H9 (cell line): ENCODE data around the gene RASSF5. TPM values are rescaled to one million over a fixed set of nuclear protein-coding genes. Genes with fewer than 3 reads are reported as not detected.

ENCODE experiments used
- DNase-seq: peaks from one replicate; pipeline ENCODE4 v3.0.0-alpha.2; 2017
- H2AFZ ChIP-seq: one replicate; pipeline ENCODE4 v1.6.1; 2013; ENCODE audit warnings: mild to moderate bottlenecking, low read length, control low read depth, moderate library complexity
- H2AK5ac ChIP-seq: 2 replicates; pipeline ENCODE4 v1.6.1; 2013; ENCODE audit warnings: low read length, control low read depth, mixed read lengths; ENCODE audit not compliant: insufficient read length
- H2BK120ac ChIP-seq: one replicate; pipeline ENCODE4 v1.6.1; 2013; ENCODE audit warnings: low read depth, mild to moderate bottlenecking, low read length, control low read depth, inconsistent platforms; ENCODE audit not compliant: poor library complexity, severe bottlenecking
- H2BK12ac ChIP-seq: 2 replicates; pipeline ENCODE4 v1.6.1; 2013; ENCODE audit warnings: low read length, control low read depth, mixed read lengths, low read depth; ENCODE audit not compliant: insufficient read length
- H2BK15ac ChIP-seq: 2 replicates; pipeline ENCODE4 v1.6.1; 2013; ENCODE audit warnings: low read depth, low read length, control low read depth
- H2BK20ac ChIP-seq: one replicate; pipeline ENCODE4 v1.6.1; 2013; ENCODE audit warnings: low read depth, mild to moderate bottlenecking, low read length, control low read depth, inconsistent platforms; ENCODE audit not compliant: poor library complexity, severe bottlenecking
- H2BK5ac ChIP-seq: 2 replicates; pipeline ENCODE4 v1.6.1; 2013; ENCODE audit warnings: low read length, control low read depth, mixed read lengths; ENCODE audit not compliant: insufficient read length
- H3K14ac ChIP-seq: 2 replicates; pipeline ENCODE4 v1.6.1; 2013; ENCODE audit warnings: low read length, control low read depth; ENCODE audit not compliant: insufficient read depth
- H3K18ac ChIP-seq: 2 replicates; pipeline ENCODE4 v1.6.1; 2013; ENCODE audit warnings: low read depth, mild to moderate bottlenecking, mixed read lengths, low read length, control low read depth; ENCODE audit not compliant: insufficient read length
- H3K23ac ChIP-seq: 2 replicates; pipeline ENCODE4 v1.6.1; 2013; ENCODE audit warnings: low read length, control low read depth, mixed read lengths, low read depth; ENCODE audit not compliant: insufficient read length
- H3K23me2 ChIP-seq: 2 replicates; pipeline ENCODE4 v1.6.1; 2013; ENCODE audit warnings: low read depth, mild to moderate bottlenecking, mixed read lengths, low read length, control low read depth; ENCODE audit not compliant: insufficient read length, poor library complexity, severe bottlenecking
- H3K27ac ChIP-seq: 2 replicates; pipeline ENCODE4 v1.5.1; 2013; ENCODE audit warnings: low read length, control low read depth, mixed read lengths, low read depth; ENCODE audit not compliant: insufficient read length
- H3K27me3 ChIP-seq: 2 replicates; pipeline ENCODE4 v1.6.1; 2013; ENCODE audit warnings: low read length, control low read depth, inconsistent platforms; ENCODE audit not compliant: insufficient read depth
- H3K4ac ChIP-seq: 2 replicates; pipeline ENCODE4 v1.6.1; 2013; ENCODE audit warnings: low read depth, mild to moderate bottlenecking, control low read depth, inconsistent platforms, low read length, moderate library complexity
- H3K4me1 ChIP-seq: 2 replicates; pipeline ENCODE4 v1.6.1; 2013; ENCODE audit warnings: low read length, control low read depth, inconsistent platforms; ENCODE audit not compliant: insufficient read depth
- H3K4me2 ChIP-seq: 2 replicates; pipeline ENCODE4 v1.6.1; 2013; ENCODE audit warnings: low read length, control low read depth, mixed read lengths; ENCODE audit not compliant: insufficient read length, insufficient read depth
- H3K56ac ChIP-seq: 2 replicates; pipeline ENCODE4 v1.6.1; 2013; ENCODE audit warnings: low read depth, mild to moderate bottlenecking, mixed read lengths, low read length, control low read depth; ENCODE audit not compliant: insufficient read length
- H3K79me1 ChIP-seq: 2 replicates; pipeline ENCODE4 v1.6.1; 2013; ENCODE audit warnings: low read depth, mild to moderate bottlenecking, moderate library complexity, low read length, control low read depth, inconsistent platforms; ENCODE audit not compliant: insufficient read depth, poor library complexity, severe bottlenecking
- H3K79me2 ChIP-seq: 2 replicates; pipeline ENCODE4 v1.6.1; 2013; ENCODE audit warnings: low read length, control low read depth, inconsistent platforms; ENCODE audit not compliant: insufficient read depth
- H3K9ac ChIP-seq: 2 replicates; pipeline ENCODE4 v1.6.1; 2013; ENCODE audit warnings: low read length, control low read depth, mixed read lengths; ENCODE audit not compliant: insufficient read length; ENCODE audit errors: extremely low read depth
- H3K9me3 ChIP-seq: one replicate; pipeline ENCODE4 v1.6.1; 2013; ENCODE audit warnings: low read depth, low read length, inconsistent platforms; ENCODE audit not compliant: control insufficient read depth
- H3T11ph ChIP-seq: one replicate; pipeline ENCODE4 v1.6.1; 2013; ENCODE audit warnings: mild to moderate bottlenecking, low read length, control low read depth, inconsistent platforms
- H4K20me1 ChIP-seq: one replicate; pipeline ENCODE4 v1.6.1; 2013; ENCODE audit not compliant: control insufficient read depth, insufficient read length, insufficient read depth
- H4K5ac ChIP-seq: 2 replicates; pipeline ENCODE4 v1.6.1; 2013; ENCODE audit warnings: low read depth, mild to moderate bottlenecking, mixed read lengths, low read length, control low read depth; ENCODE audit not compliant: insufficient read length
- H4K8ac ChIP-seq: replicated peaks from 2 replicates; pipeline ENCODE4 v1.6.1; 2013; ENCODE audit warnings: low read length, control low read depth, mixed read lengths, low read depth; ENCODE audit not compliant: insufficient read length
- H4K91ac ChIP-seq: 2 replicates; pipeline ENCODE4 v1.6.1; 2013; ENCODE audit warnings: low read depth, mild to moderate bottlenecking, moderate library complexity, mixed read lengths, low read length, control low read depth; ENCODE audit not compliant: insufficient read length
- H3K27ac Mint-ChIP-seq, 3 experiments: 2 replicates in 2 of 3; 3 replicates in 1 of 3; pipeline ENCODE4 v1.8.0; 2020 to 2021; ENCODE audit warnings: mixed read lengths in 3 of 3, mild to moderate bottlenecking in 1 of 3, moderate library complexity in 1 of 3
- H3K27me3 Mint-ChIP-seq: 2 replicates; pipeline ENCODE4 v1.8.0; 2021; ENCODE audit warnings: low read depth, mild to moderate bottlenecking, moderate library complexity, mixed read lengths
- H3K36me3 Mint-ChIP-seq, 3 experiments: 2 replicates in 2 of 3; 3 replicates in 1 of 3; pipeline ENCODE4 v1.8.0; 2020 to 2021; ENCODE audit warnings: low read depth in 3 of 3, mixed read lengths in 3 of 3; ENCODE audit not compliant: insufficient read depth in 1 of 3
- H3K4me1 Mint-ChIP-seq, 2 experiments: 2 replicates each; pipeline ENCODE4 v1.8.0; 2020; ENCODE audit warnings: mixed read lengths in 2 of 2
- H3K4me3 Mint-ChIP-seq, 2 experiments: 2 replicates in 1 of 2; 3 replicates in 1 of 2; pipeline ENCODE4 v1.8.0; 2020 to 2021; ENCODE audit warnings: mild to moderate bottlenecking in 2 of 2, mixed read lengths in 2 of 2, moderate library complexity in 1 of 2
- H3K9me3 Mint-ChIP-seq, 2 experiments: 2 replicates in 1 of 2; 3 replicates in 1 of 2; pipeline ENCODE4 v1.8.0; 2020; ENCODE audit warnings: mild to moderate bottlenecking in 2 of 2, mixed read lengths in 2 of 2, moderate library complexity in 1 of 2
- CTCF ChIP-seq: fragments of 200-600 bp; sonication (generic); conservative IDR thresholded peaks from 3 replicates; pipeline ENCODE4 v1.8.0; 2021; ENCODE audit warnings: antibody characterized with exemption, mild to moderate bottlenecking
- WGBS: extraction: QIAGEN DNeasy Blood & Tissue Kit; methylation state at CpG from one replicate; pipeline ENCODE4 v1.1.7; 2013; ENCODE audit warnings: missing lambda C conversion rate, low lambda C conversion rate, mixed read lengths; ENCODE audit not compliant: insufficient read length; ENCODE audit errors: extremely low coverage; 5-methylcytosine and 5-hydroxymethylcytosine counted together
- total RNA-seq: library from RNA; stranded (reverse); gene quantifications from 2 replicates; pipeline ENCODE4 v1.2.1, GENCODE V29; 2021

The RASSF5 gene
- total RNA-seq, 1 experiment from 2014 or later: 0.50 TPM

- no peaks in the 10 kb centered on the region for H4K20me1 ChIP-seq
- no peak overlapping the region for H2BK12ac ChIP-seq
- H2AFZ ChIP-seq: no peak overlapping the region
- no peaks in the 10 kb centered on the region for H3K23me2 ChIP-seq
- DNase-seq: no peak
- no peak overlapping the region for H3K18ac ChIP-seq
- no peaks in the 10 kb centered on the region for H3K36me3 Mint-ChIP-seq
- no peak overlapping the region for H3K56ac ChIP-seq
- H3K23ac ChIP-seq: no peak overlapping the region
- no peaks in the 10 kb centered on the region for H3K27me3 ChIP-seq
- H3K4me1 ChIP-seq: peaks cover 2% of the 10 kb centered on the region; the same call in 1 of the 2 replicates
- no peak overlapping the region for H3K4me3 Mint-ChIP-seq
- no peaks in the 10 kb centered on the region for H3K9me3 Mint-ChIP-seq
- no peak overlapping the region for H4K91ac ChIP-seq
- H4K8ac ChIP-seq: no peak overlapping the region
- no peak overlapping the region for H2AK5ac ChIP-seq
- no peak for TF ChIP-seq CTCF
- no peaks in the 10 kb centered on the region for H3K79me1 ChIP-seq
- peaks cover 6% of the 10 kb centered on the region for H3K27me3 Mint-ChIP-seq
- no peak overlapping the region for H3K4me2 ChIP-seq
- no peak overlapping the region for H3K14ac ChIP-seq
- no CpG with 5 or more reads among the region's 4 CpGs for WGBS
- no peak overlapping the region for H2BK5ac ChIP-seq
- no peaks in the 10 kb centered on the region for H3K9me3 ChIP-seq
- no peaks in the 10 kb centered on the region for H3K79me2 ChIP-seq
- H3K4me1 Mint-ChIP-seq: peaks cover 15 to 34% of the 10 kb centered on the region in 2 experiments
- H3K4ac ChIP-seq: no peak overlapping the region
- H2BK15ac ChIP-seq: no peak overlapping the region
- H2BK20ac ChIP-seq: no peak overlapping the region
- no peak overlapping the region for H3K9ac ChIP-seq
- H3T11ph ChIP-seq: no peak overlapping the region
- H3K27ac Mint-ChIP-seq: no peak overlapping the region
- no peak overlapping the region for H2BK120ac ChIP-seq
- no peak overlapping the region for H3K27ac ChIP-seq
- H4K5ac ChIP-seq: no peak overlapping the region
Observed at GRCh38 chr1:206573319-206573718, 66.0 kb downstream of the RASSF5 start.
